Measurements from ENCODE around the gene ERF.

Gene ERF

DNA sequence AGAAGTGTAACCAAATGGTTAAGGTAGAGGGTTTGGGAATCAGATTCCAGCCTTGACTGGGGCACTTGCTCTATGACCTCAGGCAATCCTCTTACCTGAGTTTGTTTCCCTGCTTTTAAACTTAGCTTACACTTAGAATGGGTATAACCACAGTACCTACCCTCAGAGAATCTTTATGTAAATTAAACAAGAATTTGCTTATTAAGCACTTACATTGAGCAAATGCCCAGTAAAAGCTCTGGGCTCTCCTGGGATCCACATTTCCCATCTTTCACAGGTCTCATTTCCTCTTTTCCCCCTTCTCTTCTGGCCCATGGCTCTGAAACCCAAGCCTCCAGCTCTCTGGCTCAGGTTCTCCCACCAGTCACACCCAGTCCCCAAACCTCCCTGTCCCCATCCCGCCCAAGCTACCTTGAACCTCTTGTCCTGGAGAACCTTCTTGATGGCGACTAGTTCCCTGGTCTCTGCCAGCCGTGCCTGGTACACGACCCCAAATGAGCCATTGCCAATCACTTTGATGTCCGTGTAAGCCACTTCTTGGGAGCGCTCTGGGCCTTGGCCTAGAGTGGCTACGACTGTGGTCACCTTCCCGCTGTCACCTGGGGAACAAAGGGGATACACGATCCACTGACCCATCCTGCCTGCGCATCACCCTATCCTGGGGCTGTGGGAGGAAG, 15.2 kb downstream of the ERF start:
- H3K27me3 Mint-ChIP-seq (ENCODE audit: low read depth): no peaks in the 10 kb centered on the region
- H3K36me3 Mint-ChIP-seq (ENCODE audit: low read depth): peaks cover 38% of the 10 kb centered on the region
- TF ChIP-seq, protein P1, sequence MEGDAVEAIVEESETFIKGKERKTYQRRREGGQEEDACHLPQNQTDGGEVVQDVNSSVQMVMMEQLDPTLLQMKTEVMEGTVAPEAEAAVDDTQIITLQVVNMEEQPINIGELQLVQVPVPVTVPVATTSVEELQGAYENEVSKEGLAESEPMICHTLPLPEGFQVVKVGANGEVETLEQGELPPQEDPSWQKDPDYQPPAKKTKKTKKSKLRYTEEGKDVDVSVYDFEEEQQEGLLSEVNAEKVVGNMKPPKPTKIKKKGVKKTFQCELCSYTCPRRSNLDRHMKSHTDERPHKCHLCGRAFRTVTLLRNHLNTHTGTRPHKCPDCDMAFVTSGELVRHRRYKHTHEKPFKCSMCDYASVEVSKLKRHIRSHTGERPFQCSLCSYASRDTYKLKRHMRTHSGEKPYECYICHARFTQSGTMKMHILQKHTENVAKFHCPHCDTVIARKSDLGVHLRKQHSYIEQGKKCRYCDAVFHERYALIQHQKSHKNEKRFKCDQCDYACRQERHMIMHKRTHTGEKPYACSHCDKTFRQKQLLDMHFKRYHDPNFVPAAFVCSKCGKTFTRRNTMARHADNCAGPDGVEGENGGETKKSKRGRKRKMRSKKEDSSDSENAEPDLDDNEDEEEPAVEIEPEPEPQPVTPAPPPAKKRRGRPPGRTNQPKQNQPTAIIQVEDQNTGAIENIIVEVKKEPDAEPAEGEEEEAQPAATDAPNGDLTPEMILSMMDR (IDR thresholded peaks at IDR 0.05; ENCODE audit: unreplicated experiment in 3 of 3): no peak
- H3K4me1 Mint-ChIP-seq: peaks cover 17% of the 10 kb centered on the region
- peak overlapping the region; percentile 28 to 67 (median 52) for H3K4me3 Mint-ChIP-seq
- H3K27ac Mint-ChIP-seq: peak overlapping the region in 1 of 3 experiments; percentile 24
- H3K9me3 Mint-ChIP-seq: no peaks in the 10 kb centered on the region

GRCh38 chr19:42235181-42235580, 19.7 kb downstream of the ERF start:
- Mint-ChIP-seq H3K9me3 (no peaks in the 10 kb centered on the region), H3K27me3 (ENCODE audit: low read depth) (no peaks in the 10 kb centered on the region), H3K27ac (no peak overlapping the region), H3K4me3 (no peak overlapping the region), H3K4me1 (peaks cover under 1% of the 10 kb centered on the region), H3K36me3 (ENCODE audit: low read depth) (peaks cover 63% of the 10 kb centered on the region)
- TF ChIP-seq, protein P1 (IDR thresholded peaks at IDR 0.05; ENCODE audit: unreplicated experiment in 3 of 3): no peak

DNA sequence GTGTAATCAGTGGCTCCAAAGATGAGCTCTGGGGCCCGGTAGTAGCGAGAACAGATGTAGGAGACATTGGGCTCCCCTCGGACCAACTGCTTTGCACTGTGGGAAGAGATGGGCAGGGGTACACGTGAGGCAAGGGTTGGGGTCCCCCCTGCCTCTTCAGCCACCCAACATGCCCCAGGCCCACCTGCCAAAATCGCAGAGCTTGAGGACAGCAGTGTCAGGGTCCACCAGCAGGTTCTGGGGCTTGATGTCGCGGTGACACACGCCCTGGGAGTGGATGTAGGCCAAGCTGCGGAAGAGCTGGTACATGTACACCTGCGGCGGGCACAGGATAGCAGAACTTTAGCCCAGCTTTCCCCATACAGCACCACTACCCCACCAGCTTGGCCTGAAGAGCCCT, 20.6 kb downstream of the ERF start:
- TF ChIP-seq, protein P1 (IDR thresholded peaks at IDR 0.05; ENCODE audit: unreplicated experiment in 3 of 3): no peak
- no peak overlapping the region for H3K4me3 Mint-ChIP-seq
- H3K27me3 Mint-ChIP-seq (ENCODE audit: low read depth): no peaks in the 10 kb centered on the region
- peaks cover 7% of the 10 kb centered on the region for H3K4me1 Mint-ChIP-seq
- H3K27ac Mint-ChIP-seq: no peak overlapping the region
- H3K9me3 Mint-ChIP-seq: no peaks in the 10 kb centered on the region
- peaks cover 61% of the 10 kb centered on the region for H3K36me3 Mint-ChIP-seq (ENCODE audit: low read depth)

GRCh38 chr19:42233678-42234292, 21.1 kb downstream of the ERF start:
- Mint-ChIP-seq H3K9me3 (no peaks in the 10 kb centered on the region), H3K4me3 (no peak overlapping the region), H3K36me3 (ENCODE audit: low read depth) (peaks cover 59% of the 10 kb centered on the region), H3K27ac (peak overlapping the region in 2 of 3 experiments; percentile 16 to 84), H3K4me1 (peaks cover 8% of the 10 kb centered on the region), H3K27me3 (ENCODE audit: low read depth) (no peaks in the 10 kb centered on the region)
- TF ChIP-seq, protein P1 (IDR thresholded peaks at IDR 0.05; ENCODE audit: unreplicated experiment in 3 of 3): no peak

GRCh38 chr19:42233106-42233505, 21.8 kb downstream of the ERF start:
- TF ChIP-seq, protein P1 (IDR thresholded peaks at IDR 0.05; ENCODE audit: unreplicated experiment in 3 of 3): no peak
- Mint-ChIP-seq H3K36me3 (ENCODE audit: low read depth) (peaks cover 62% of the 10 kb centered on the region), H3K27ac (peak overlapping the region in 1 of 3 experiments; percentile 84), H3K27me3 (ENCODE audit: low read depth) (no peaks in the 10 kb centered on the region), H3K9me3 (no peaks in the 10 kb centered on the region), H3K4me1 (peaks cover 8% of the 10 kb centered on the region), H3K4me3 (no peak overlapping the region)

DNA sequence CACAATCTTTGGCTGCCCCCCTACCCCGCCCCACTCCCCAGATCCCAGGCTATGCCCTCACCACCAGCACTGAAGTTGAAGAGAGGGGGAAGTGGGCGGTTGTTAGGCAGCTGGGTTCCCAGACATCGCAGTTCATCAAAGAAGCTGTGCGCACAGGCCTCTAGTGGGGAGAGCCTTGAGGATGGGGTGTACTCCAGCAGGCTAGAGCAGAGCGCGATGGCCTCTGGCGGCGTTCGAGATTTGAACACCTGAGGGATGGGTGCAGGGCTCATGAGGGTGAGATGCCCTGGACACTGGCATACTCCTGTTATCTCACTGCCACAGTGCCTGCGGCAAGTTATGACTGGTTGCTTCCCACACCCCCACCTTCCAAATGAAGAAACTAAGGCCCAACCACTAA, 22.5 kb downstream of the ERF start:
- no peaks in the 10 kb centered on the region for H3K27me3 Mint-ChIP-seq (ENCODE audit: low read depth)
- H3K4me1 Mint-ChIP-seq: peaks cover 8% of the 10 kb centered on the region

More for the DNA sequence above, 22.5 kb downstream of the ERF start:
- Mint-ChIP-seq H3K27ac (no peak overlapping the region), H3K36me3 (ENCODE audit: low read depth) (peaks cover 67% of the 10 kb centered on the region), H3K9me3 (no peaks in the 10 kb centered on the region), H3K4me3 (no peak overlapping the region)
- TF ChIP-seq, protein P1 (IDR thresholded peaks at IDR 0.05; ENCODE audit: unreplicated experiment in 3 of 3): no peak
